A549 treated with ZK216348 at 1 μM for 4 hours (cell line): ENCODE measurements around the gene RAB40C. TPM values are rescaled to one million over a fixed set of nuclear protein-coding genes. Genes with fewer than 3 reads are reported as not detected.

Experiments used
- total RNA-seq: library from RNA; stranded (reverse); fragments of 200-300 nt; extraction: Qiagen RNA extraction; gene quantifications from 5 replicates; pipeline ENCODE4 v1.2.3, GENCODE V29; 2022; ENCODE audit warnings: low read depth

The RAB40C gene
- total RNA-seq, result 9.9 to 20.9 TPM (median 20.2 TPM) in 5 replicates

GRCh38 chr16:589658-590187, at the start of gene RAB40C:
RAB40C (plus strand) TSS chr16:590066; CDS start chr16:590292, 226 bp downstream.

GRCh38 chr16:560204-560700, 29.6 kb upstream of the RAB40C start, which contains the start of gene PRR35:
PRR35 (plus strand) TSS chr16:560394; CDS start chr16:563295, 2,901 bp downstream.

GRCh38 chr16:566475-567372, 23.1 kb upstream of the RAB40C start, which contains the start of gene NHLRC4:
NHLRC4 (plus strand) TSS chr16:567005; CDS start chr16:568048, 1,043 bp downstream.

GRCh38 chr16:569445-570254, 20.2 kb upstream of the RAB40C start, which contains the start of gene PIGQ:
PIGQ (plus strand) TSS chr16:569968; CDS start chr16:574075, 4,107 bp downstream.

GRCh38 chr16:630815-631405, 41.0 kb downstream of the RAB40C start, which contains the start of gene WFIKKN1:
WFIKKN1 (plus strand) TSS chr16:630985; CDS start chr16:631254, 269 bp downstream.

GRCh38 chr16:636206-637080, 46.6 kb downstream of the RAB40C start, which contains the start of gene METTL26:
METTL26 (minus strand) TSS chr16:636305; CDS start chr16:636290, 15 bp downstream.

GRCh38 chr16:641326-642188, 51.7 kb downstream of the RAB40C start, which contains the start of gene MCRIP2:
MCRIP2 (plus strand) TSS chr16:641828; CDS start chr16:641992, 164 bp downstream.

GRCh38 chr16:648781-649589, 59.1 kb downstream of the RAB40C start, which contains the start of gene WDR90:
WDR90 (plus strand) TSS chr16:649365; CDS start chr16:649417, 52 bp downstream.

GRCh38 chr16:667780-668518, 78.1 kb downstream of the RAB40C start, which contains the start of gene RHOT2:
RHOT2 (plus strand) TSS chr16:668132; CDS start chr16:668200, 68 bp downstream.

GRCh38 chr16:674968-675883, 85.4 kb downstream of the RAB40C start, which contains the start of gene RHBDL1:
RHBDL1 (plus strand) TSS chr16:675671; CDS start chr16:675791, 120 bp downstream.

Other genes starting within 250 kb of the RAB40C start
- gene AXIN1, start 237.3 kb upstream of the RAB40C start, total RNA-seq, result 19.5 to 37.6 TPM (median 34.7 TPM) in 5 replicates
- gene MRPL28, start 219.5 kb upstream of the RAB40C start, total RNA-seq, result 113 to 136 TPM (median 126 TPM) in 5 replicates
- 20.4 to 41.0 TPM (median 36.6 TPM) in 5 replicates for gene PGAP6, start 208.1 kb upstream of the RAB40C start, total RNA-seq
- 232 to 478 TPM (median 441 TPM) in 5 replicates for gene NME4, start 192.9 kb upstream of the RAB40C start, total RNA-seq
- gene DECR2, start 188.2 kb upstream of the RAB40C start, total RNA-seq, result 18.5 to 31.1 TPM (median 25.8 TPM) in 5 replicates
- 15.0 to 26.7 TPM (median 23.0 TPM) in 5 replicates for gene RAB11FIP3, start 164.4 kb upstream of the RAB40C start, total RNA-seq
- 30.2 to 84.8 TPM (median 76.9 TPM) in 5 replicates for gene CAPN15, start 62.4 kb upstream of the RAB40C start, total RNA-seq
- 0.11 to 0.20 TPM (median 0.13 TPM) in 4 of 5 replicates, not detected in the other for gene PRR35, start 29.7 kb upstream of the RAB40C start, total RNA-seq
- 0.14 to 0.32 TPM (median 0.19 TPM) in 5 replicates for gene NHLRC4, start 23.1 kb upstream of the RAB40C start, total RNA-seq
- 18.4 to 44.1 TPM (median 36.7 TPM) in 5 replicates for gene PIGQ, start 20.1 kb upstream of the RAB40C start, total RNA-seq
- gene WFIKKN1, start 40.9 kb downstream of the RAB40C start, total RNA-seq, result 0.18 to 0.26 TPM (median 0.22 TPM) in 4 of 5 replicates, not detected in the other
- gene METTL26, start 46.2 kb downstream of the RAB40C start, total RNA-seq, result 71.6 to 145 TPM (median 132 TPM) in 5 replicates
- gene MCRIP2, start 51.8 kb downstream of the RAB40C start, total RNA-seq, result 17.9 to 45.8 TPM (median 40.4 TPM) in 5 replicates
- 13.9 to 34.9 TPM (median 26.8 TPM) in 5 replicates for gene WDR90, start 59.3 kb downstream of the RAB40C start, total RNA-seq
- 44.9 to 111 TPM (median 98.0 TPM) in 5 replicates for gene RHOT2, start 78.1 kb downstream of the RAB40C start, total RNA-seq
- 0.34 to 1.8 TPM (median 1.4 TPM) in 5 replicates for gene RHBDL1, start 85.6 kb downstream of the RAB40C start, total RNA-seq
- 82.6 to 135 TPM (median 106 TPM) in 5 replicates for gene STUB1, start 90.3 kb downstream of the RAB40C start, total RNA-seq
- gene JMJD8, start 94.3 kb downstream of the RAB40C start, total RNA-seq, result 55.5 to 80.8 TPM (median 78.9 TPM) in 5 replicates
- 2.9 to 7.7 TPM (median 6.7 TPM) in 5 replicates for gene WDR24, start 100.3 kb downstream of the RAB40C start, total RNA-seq
- 3.5 to 8.1 TPM (median 7.5 TPM) in 5 replicates for gene FBXL16, start 115.7 kb downstream of the RAB40C start, total RNA-seq
- gene METRN, start 125.1 kb downstream of the RAB40C start, total RNA-seq, result 66.1 to 229 TPM (median 200 TPM) in 5 replicates
- gene ANTKMT, start 131.1 kb downstream of the RAB40C start, total RNA-seq, result 25.7 to 66.6 TPM (median 52.1 TPM) in 5 replicates
- gene CCDC78, start 136.4 kb downstream of the RAB40C start, total RNA-seq, result 4.1 to 7.1 TPM (median 6.2 TPM) in 5 replicates
- 14.3 to 23.8 TPM (median 18.4 TPM) in 5 replicates for gene HAGHL, start 137.0 kb downstream of the RAB40C start, total RNA-seq
- gene CIAO3, start 150.9 kb downstream of the RAB40C start, total RNA-seq, result 16.4 to 29.7 TPM (median 25.3 TPM) in 5 replicates
- gene MSLN, start 170.7 kb downstream of the RAB40C start, total RNA-seq, result 2.4 to 4.2 TPM (median 3.2 TPM) in 5 replicates
- 28.5 to 57.2 TPM (median 55.7 TPM) in 5 replicates for gene RPUSD1, start 198.3 kb downstream of the RAB40C start, total RNA-seq
- gene CHTF18, start 198.6 kb downstream of the RAB40C start, total RNA-seq, result 9.9 to 37.8 TPM (median 24.1 TPM) in 5 replicates
- not detected in 5 replicates for gene GNG13, start 210.7 kb downstream of the RAB40C start, total RNA-seq